SK-N-SH (cell line): Measurements from ENCODE around the gene FOCAD.

ENCODE experiments used
- CHD2 ChIP-seq: fragments of 150-350 bp; IDR thresholded peaks from 2 replicates; pipeline ENCODE4 v1.6.1; 2018; ENCODE audit warnings: low read length; ENCODE audit not compliant: partially characterized antibody
- CTCF ChIP-seq: fragments of 200-600 bp; sonication (generic); IDR thresholded peaks from 2 replicates; pipeline ENCODE4 v1.6.1; 2017; ENCODE audit warnings: antibody characterized with exemption, mild to moderate bottlenecking, moderate library complexity
- EP300 ChIP-seq, 2 experiments: IDR thresholded peaks; 2 replicates each; pipeline versions ENCODE4 v1.4.0 to v1.6.1; 2012; ENCODE audit warnings: borderline replicate concordance in 1 of 2, low read depth in 1 of 2, low read length in 1 of 2
- FOXM1 ChIP-seq: IDR thresholded peaks from 2 replicates; pipeline ENCODE4 v1.4.0; 2012; ENCODE audit warnings: low read depth, mild to moderate bottlenecking
- POLR2AphosphoS5 ChIP-seq: IDR thresholded peaks from 2 replicates; pipeline ENCODE4 v1.6.1; 2012; ENCODE audit warnings: low read depth, low read length
- REST ChIP-seq: IDR thresholded peaks from 2 replicates; pipeline ENCODE4 v1.6.1; 2012; ENCODE audit warnings: mild to moderate bottlenecking, low read depth, low read length, moderate library complexity
- TAF1 ChIP-seq: IDR thresholded peaks from 2 replicates; pipeline ENCODE4 v1.6.1; 2012; ENCODE audit warnings: low read depth, mild to moderate bottlenecking, low read length, moderate library complexity, borderline replicate concordance
- YY1 ChIP-seq: IDR thresholded peaks from 2 replicates; pipeline ENCODE4 v1.4.0; 2012; ENCODE audit warnings: low read depth, mild to moderate bottlenecking
- TF ChIP-seq, protein P1 (sequence below): IDR thresholded peaks from 2 replicates; pipeline ENCODE4 v1.4.0; 2012; ENCODE audit warnings: low read depth
- TF ChIP-seq, protein P2 (sequence below): IDR thresholded peaks from 2 replicates; pipeline ENCODE4 v1.4.0; 2012; ENCODE audit warnings: low read depth, borderline replicate concordance

GRCh38 chr9:20870115-20870514 lies 186.1 kb downstream of the FOCAD start:
- TF ChIP-seq CTCF (no peak), FOXM1 (no peak), REST (no peak), EP300 (IDR thresholded peaks at IDR 0.05; ENCODE audit: borderline replicate concordance in 1 of 2, low read depth in 1 of 2, low read length in 1 of 2) (no peak), POLR2AphosphoS5 (no peak), CHD2 (no peak), TAF1 (no peak), YY1 (no peak)
- TF ChIP-seq, protein P1, sequence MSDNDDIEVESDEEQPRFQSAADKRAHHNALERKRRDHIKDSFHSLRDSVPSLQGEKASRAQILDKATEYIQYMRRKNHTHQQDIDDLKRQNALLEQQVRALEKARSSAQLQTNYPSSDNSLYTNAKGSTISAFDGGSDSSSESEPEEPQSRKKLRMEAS = no peak
- TF ChIP-seq, protein P2, sequence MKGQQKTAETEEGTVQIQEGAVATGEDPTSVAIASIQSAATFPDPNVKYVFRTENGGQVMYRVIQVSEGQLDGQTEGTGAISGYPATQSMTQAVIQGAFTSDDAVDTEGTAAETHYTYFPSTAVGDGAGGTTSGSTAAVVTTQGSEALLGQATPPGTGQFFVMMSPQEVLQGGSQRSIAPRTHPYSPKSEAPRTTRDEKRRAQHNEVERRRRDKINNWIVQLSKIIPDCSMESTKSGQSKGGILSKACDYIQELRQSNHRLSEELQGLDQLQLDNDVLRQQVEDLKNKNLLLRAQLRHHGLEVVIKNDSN = no peak
